IPS-20b (cell line): ENCODE measurements around the gene MMP10.

Experiments used
- H3K27ac ChIP-seq: one replicate; pipeline ENCODE4 v1.5.1; 2013; ENCODE audit warnings: low read length
- H3K27me3 ChIP-seq: 2 replicates; pipeline ENCODE4 v1.6.1; 2013; ENCODE audit warnings: mild to moderate bottlenecking, low read length, inconsistent platforms; ENCODE audit not compliant: insufficient read depth
- H3K36me3 ChIP-seq: 2 replicates; pipeline ENCODE4 v1.6.1; 2013; ENCODE audit warnings: low read depth, mild to moderate bottlenecking, inconsistent platforms, low read length, moderate library complexity; ENCODE audit not compliant: insufficient read depth
- H3K4me1 ChIP-seq: 2 replicates; pipeline ENCODE4 v1.6.1; 2013; ENCODE audit warnings: mild to moderate bottlenecking, control low read depth, inconsistent platforms, low read length, moderate library complexity; ENCODE audit not compliant: insufficient read depth
- H3K4me3 ChIP-seq: 2 replicates; pipeline ENCODE4 v1.5.1; 2013; ENCODE audit warnings: mild to moderate bottlenecking, low read length, inconsistent platforms
- H3K9ac ChIP-seq: 2 replicates; pipeline ENCODE4 v1.6.1; 2013; ENCODE audit warnings: low read depth, mild to moderate bottlenecking, inconsistent platforms, low read length, moderate library complexity
- H3K9me3 ChIP-seq: 2 replicates; pipeline ENCODE4 v1.6.1; 2013; ENCODE audit warnings: mild to moderate bottlenecking, low read depth, low read length, inconsistent platforms; ENCODE audit not compliant: insufficient read depth

MMP10 gene

GRCh38 chr11:102799681-102800340, 19.4 kb upstream of the MMP10 start:
- H3K27me3 ChIP-seq, result no peaks in the 10 kb centered on the region
- no peaks in the 10 kb centered on the region for H3K9me3 ChIP-seq
- no peaks in the 10 kb centered on the region for H3K36me3 ChIP-seq
- H3K9ac ChIP-seq, result no peak overlapping the region
- H3K27ac ChIP-seq, result no peak overlapping the region
- H3K4me1 ChIP-seq, result no peaks in the 10 kb centered on the region
- no peak overlapping the region for H3K4me3 ChIP-seq

GRCh38 chr11:102798012-102798746, 17.8 kb upstream of the MMP10 start, which contains the start of gene MMP1:
TSS of gene MMP1 (minus strand) at chr11:102798160. CDS start at chr11:102798092, 68 bp downstream.
- Histone ChIP-seq H3K9me3 (no peaks in the 10 kb centered on the region), H3K27me3 (no peaks in the 10 kb centered on the region), H3K4me1 (no peaks in the 10 kb centered on the region), H3K9ac (no peak within 1 kb of the TSS), H3K36me3 (no peaks in the 10 kb centered on the region), H3K27ac (no peak within 1 kb of the TSS), H3K4me3 (no peak within 1 kb of the TSS)

- no peaks in the 10 kb centered on the region for H3K27me3 ChIP-seq
- no peak overlapping the region for H3K4me3 ChIP-seq
- H3K9ac ChIP-seq, result no peak overlapping the region
- no peak overlapping the region for H3K27ac ChIP-seq
- no peaks in the 10 kb centered on the region for H3K4me1 ChIP-seq
- H3K9me3 ChIP-seq, result no peaks in the 10 kb centered on the region
- no peaks in the 10 kb centered on the region for H3K36me3 ChIP-seq
Measured at GRCh38 chr11:102794382-102794781, 14.0 kb upstream of the MMP10 start.

- Histone ChIP-seq H3K27me3 (no peaks in the 10 kb centered on the region), H3K27ac (no peak overlapping the region), H3K9me3 (no peaks in the 10 kb centered on the region), H3K9ac (no peak overlapping the region), H3K4me3 (no peak overlapping the region), H3K36me3 (no peaks in the 10 kb centered on the region), H3K4me1 (no peaks in the 10 kb centered on the region)
Measured at GRCh38 chr11:102793677-102794290, 13.4 kb upstream of the MMP10 start.

- Histone ChIP-seq H3K9ac (no peak overlapping the region), H3K4me3 (no peak overlapping the region), H3K4me1 (no peaks in the 10 kb centered on the region), H3K27ac (no peak overlapping the region), H3K9me3 (no peaks in the 10 kb centered on the region), H3K27me3 (no peaks in the 10 kb centered on the region), H3K36me3 (no peaks in the 10 kb centered on the region)
Measured at GRCh38 chr11:102792604-102793003, 12.2 kb upstream of the MMP10 start.

GRCh38 chr11:102791271-102792036, 11.0 kb upstream of the MMP10 start:
- Histone ChIP-seq H3K4me1 (no peaks in the 10 kb centered on the region), H3K9ac (no peak overlapping the region), H3K27ac (no peak overlapping the region), H3K9me3 (no peaks in the 10 kb centered on the region), H3K27me3 (no peaks in the 10 kb centered on the region), H3K4me3 (no peak overlapping the region), H3K36me3 (no peaks in the 10 kb centered on the region)

- Histone ChIP-seq H3K36me3 (no peaks in the 10 kb centered on the region), H3K4me1 (no peaks in the 10 kb centered on the region), H3K27me3 (no peaks in the 10 kb centered on the region), H3K4me3 (no peak overlapping the region), H3K9me3 (no peaks in the 10 kb centered on the region), H3K27ac (no peak overlapping the region), H3K9ac (no peak overlapping the region)
Measured at GRCh38 chr11:102788334-102788995, 8.0 kb upstream of the MMP10 start.

- Histone ChIP-seq H3K4me1 (peaks cover 17% of the 10 kb centered on the region), H3K9ac (no peak overlapping the region), H3K4me3 (no peak overlapping the region), H3K27ac (no peak overlapping the region), H3K27me3 (no peaks in the 10 kb centered on the region), H3K9me3 (no peaks in the 10 kb centered on the region), H3K36me3 (no peaks in the 10 kb centered on the region)
Measured at GRCh38 chr11:102784380-102784779, 4.0 kb upstream of the MMP10 start.

- no peaks in the 10 kb centered on the region for H3K36me3 ChIP-seq
- H3K9ac ChIP-seq, result no peak overlapping the region
- no peaks in the 10 kb centered on the region for H3K27me3 ChIP-seq
- no peaks in the 10 kb centered on the region for H3K9me3 ChIP-seq
- peaks cover 17% of the 10 kb centered on the region for H3K4me1 ChIP-seq
- H3K27ac ChIP-seq, result no peak overlapping the region
- no peak overlapping the region for H3K4me3 ChIP-seq
Measured at GRCh38 chr11:102783720-102784119, 3.3 kb upstream of the MMP10 start.

GRCh38 chr11:102783016-102783415, 2.6 kb upstream of the MMP10 start:
- Histone ChIP-seq H3K4me3 (no peak overlapping the region), H3K27ac (no peak overlapping the region), H3K36me3 (no peaks in the 10 kb centered on the region)

GRCh38 chr11:102781676-102782075, 1.2 kb upstream of the MMP10 start:
- Histone ChIP-seq H3K27ac (no peak overlapping the region), H3K4me3 (no peak overlapping the region), H3K27me3 (no peaks in the 10 kb centered on the region), H3K9me3 (no peaks in the 10 kb centered on the region), H3K36me3 (no peaks in the 10 kb centered on the region), H3K9ac (no peak overlapping the region), H3K4me1 (peaks cover 17% of the 10 kb centered on the region)

More at GRCh38 chr11:102783016-102783415, 2.6 kb upstream of the MMP10 start:
- Histone ChIP-seq H3K4me1 (peaks cover 17% of the 10 kb centered on the region), H3K9me3 (no peaks in the 10 kb centered on the region), H3K27me3 (no peaks in the 10 kb centered on the region), H3K9ac (no peak overlapping the region)
